NOMO-1 treated with dmso at 0.1 percent for 144 hours (cell line): ENCODE results near the gene MUC5AC.
"Not testable (repeated sequence)": the region's sequence is repeated elsewhere in the genome, so short reads cannot be mapped to it uniquely, and the experiment has no call there.

Experiments used
- DNase-seq: peaks from one replicate; lab custom pipeline; 2025; ENCODE audit not compliant: unreplicated experiment; lab: John Stamatoyannopoulos, UW

MUC5AC gene

DNA sequence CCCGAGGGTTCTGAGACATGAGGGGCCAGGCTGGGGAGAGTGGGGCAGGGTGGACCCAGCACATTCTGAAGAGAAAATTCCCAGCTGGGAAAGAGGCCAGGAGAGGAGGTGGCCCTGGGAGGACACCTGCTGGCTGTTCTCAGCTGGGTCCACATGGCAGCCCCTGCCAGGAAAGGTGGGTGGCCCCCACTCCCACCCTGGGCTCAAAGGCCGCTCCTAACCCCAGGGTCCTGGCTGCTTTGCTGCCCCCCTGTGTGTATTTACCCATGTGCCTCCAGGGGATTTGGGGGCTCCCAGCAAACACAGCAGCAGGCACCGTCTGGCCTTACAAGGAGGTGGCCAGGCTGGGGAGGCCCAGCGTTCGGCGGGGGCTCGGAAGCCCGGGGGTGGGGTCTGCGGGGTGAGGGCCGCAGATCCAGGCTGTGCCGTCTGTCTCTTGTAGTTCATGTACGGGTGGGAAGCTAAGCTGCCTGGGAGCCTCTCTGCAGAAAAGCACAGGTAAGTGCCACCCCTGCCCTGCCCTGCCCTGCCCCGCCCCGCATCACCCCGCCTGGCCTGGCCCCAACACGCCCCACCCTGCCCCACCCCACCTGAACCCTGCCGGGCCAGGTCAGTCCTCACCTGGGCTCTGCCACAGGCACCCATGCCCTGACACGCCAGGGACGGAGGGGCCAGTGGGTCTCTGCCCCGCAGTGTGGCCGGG lies 75.7 kb downstream of the MUC5AC start:
- DNase-seq = no peak

DNA sequence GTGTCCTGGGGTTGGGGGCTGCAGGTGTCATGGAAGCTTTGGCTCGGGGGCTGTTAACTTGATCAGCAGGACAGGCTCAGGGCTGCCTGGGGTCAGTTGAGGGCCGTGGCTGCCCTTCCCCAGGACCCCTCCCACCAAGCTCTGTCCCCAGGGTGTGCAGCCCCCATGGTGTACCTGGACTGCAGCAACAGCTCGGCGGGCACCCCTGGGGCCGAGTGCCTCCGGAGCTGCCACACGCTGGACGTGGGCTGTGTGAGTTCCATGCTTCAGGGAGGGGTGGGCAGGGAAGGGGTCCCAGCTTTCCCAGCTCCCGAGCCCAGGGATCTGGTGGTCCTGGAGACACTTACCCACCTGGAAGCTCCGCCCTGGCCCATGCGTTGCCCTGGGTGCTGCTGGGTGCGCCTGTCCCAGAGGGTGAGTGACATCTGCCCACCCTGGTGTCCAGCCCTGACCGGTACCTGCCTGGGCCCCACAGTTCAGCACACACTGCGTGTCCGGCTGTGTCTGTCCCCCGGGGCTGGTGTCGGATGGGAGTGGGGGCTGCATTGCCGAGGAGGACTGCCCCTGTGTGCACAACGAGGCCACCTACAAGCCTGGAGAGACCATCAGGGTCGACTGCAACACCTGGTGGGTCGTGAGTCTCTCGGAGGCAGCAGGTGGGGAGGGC lies 76.4 kb downstream of the MUC5AC start:
- DNase-seq = no peak

DNA sequence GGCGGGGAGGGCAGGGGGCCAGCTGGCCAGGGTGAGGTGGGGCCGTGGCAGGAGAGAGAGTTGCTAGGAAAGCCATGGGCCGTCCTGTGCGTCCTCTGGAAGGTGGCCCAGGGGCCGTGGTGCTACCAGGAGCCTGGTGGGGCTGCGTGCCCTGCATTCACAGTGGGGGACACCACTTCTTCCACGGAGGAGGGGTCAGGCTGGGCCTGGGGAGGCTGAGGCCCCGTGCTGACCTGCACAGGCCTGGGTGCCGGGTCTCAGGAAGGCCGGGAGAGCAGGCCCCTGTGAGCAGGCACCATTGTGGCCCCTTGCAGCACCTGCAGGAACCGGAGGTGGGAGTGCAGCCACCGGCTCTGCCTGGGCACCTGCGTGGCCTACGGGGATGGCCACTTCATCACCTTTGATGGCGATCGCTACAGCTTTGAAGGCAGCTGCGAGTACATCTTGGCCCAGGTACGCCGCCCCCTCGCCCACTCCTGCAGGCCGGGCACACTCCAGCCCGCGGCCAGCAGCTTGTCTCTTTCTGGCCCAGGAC lies 77.1 kb downstream of the MUC5AC start:
- DNase-seq = no peak

DNA sequence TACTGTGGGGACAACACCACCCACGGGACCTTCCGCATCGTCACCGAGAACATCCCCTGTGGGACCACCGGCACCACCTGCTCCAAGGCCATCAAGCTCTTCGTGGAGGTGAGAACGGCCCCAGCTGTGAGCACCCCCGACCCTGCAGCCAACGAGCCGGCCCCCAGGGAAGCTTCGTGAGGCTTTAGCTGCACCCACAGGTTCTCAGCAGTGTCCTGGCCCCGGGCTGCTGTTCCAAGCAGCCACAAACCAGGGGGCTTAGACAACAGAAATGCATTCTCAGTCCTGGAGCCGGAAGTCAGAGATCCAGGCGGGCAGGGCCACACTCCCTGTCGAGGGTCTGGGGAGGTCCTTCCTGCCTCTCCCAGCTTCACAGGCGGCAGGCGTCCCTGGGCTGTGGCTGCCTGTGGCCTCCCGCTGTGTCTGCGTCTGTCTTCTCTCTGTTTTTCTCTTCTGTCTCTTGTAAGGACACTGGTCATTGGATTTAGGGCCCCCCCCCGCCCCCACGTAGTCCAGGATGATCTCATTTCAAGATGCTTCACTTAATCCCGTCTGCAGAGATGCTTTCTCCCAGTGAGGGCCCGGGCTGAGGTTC lies 77.7 kb downstream of the MUC5AC start:
- no peak for DNase-seq

DNA sequence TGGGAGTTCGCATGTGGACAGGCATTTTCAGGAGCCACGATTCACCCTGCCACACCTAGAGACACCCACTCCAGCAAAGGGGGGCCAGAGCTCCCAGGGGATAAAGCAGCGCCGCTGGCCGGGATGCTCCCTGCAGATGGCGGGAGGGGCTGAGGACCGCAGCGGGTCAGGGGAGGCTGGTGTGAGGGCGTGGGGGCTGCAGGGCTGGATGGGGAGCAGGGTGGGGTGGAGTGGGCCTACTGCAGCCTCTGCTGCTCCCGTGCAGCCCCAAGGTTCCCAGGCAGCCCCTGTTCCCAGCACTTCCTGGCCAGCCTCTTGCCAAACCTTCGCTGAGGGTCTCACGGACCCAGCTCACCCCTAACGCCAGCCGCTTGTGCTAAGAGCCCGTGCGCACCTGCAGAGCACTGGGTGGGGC lies 78.2 kb downstream of the MUC5AC start:
- DNase-seq = no peak

DNA sequence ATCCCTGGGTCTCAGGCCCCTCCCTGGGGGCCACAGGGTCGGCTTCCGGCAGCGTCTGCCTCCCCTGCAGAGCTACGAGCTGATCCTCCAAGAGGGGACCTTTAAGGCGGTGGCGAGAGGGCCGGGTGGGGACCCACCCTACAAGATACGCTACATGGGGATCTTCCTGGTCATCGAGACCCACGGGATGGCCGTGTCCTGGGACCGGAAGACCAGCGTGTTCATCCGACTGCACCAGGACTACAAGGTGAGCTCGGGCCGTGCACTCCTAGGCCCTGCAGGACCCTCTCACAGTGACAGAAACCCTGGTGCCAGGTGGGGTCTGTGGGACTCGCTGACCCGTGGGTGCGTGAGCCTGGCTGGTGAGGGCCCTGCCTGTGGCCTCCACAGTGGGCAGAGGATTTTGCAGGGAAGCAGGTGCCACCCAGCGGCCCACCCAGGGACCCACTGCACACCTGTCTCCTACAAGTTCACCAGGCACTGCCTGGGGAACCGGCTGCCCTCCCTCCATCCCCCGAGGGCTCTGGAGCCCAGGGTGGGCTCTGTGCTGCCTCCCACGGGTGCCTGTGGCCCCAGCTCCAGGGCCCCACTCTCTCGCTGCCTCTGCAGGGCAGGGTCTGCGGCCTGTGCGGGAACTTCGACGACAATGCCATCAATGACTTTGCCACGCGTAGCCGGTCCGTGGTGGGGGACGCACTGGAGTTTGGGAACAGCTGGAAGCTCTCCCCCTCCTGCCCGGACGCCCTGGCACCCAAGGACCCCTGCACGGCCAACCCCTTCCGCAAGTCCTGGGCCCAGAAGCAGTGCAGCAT lies 78.8 kb downstream of the MUC5AC start:
- no peak for DNase-seq

DNA sequence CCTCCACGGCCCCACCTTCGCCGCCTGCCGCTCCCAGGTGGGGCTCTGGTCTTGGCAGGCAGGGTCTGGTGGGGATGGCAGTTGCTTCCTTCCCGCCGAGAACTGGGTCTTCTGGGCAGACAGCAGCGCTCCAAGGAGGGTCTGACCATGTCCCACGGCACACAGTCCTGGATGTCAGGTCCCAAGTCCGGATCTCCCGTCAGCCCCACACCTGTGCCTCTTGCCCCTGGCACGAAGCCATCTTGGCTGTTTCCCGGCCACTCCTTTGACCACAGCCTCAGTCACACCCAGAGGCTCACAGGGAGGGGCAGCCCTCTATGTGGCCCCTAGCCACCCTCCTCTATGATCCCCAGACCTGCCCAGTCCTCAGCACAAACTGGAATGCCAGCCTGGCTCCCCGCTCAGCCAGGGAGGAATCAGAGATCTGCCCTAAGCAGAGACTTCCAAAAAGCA lies 79.4 kb downstream of the MUC5AC start:
- no peak for DNase-seq

DNA sequence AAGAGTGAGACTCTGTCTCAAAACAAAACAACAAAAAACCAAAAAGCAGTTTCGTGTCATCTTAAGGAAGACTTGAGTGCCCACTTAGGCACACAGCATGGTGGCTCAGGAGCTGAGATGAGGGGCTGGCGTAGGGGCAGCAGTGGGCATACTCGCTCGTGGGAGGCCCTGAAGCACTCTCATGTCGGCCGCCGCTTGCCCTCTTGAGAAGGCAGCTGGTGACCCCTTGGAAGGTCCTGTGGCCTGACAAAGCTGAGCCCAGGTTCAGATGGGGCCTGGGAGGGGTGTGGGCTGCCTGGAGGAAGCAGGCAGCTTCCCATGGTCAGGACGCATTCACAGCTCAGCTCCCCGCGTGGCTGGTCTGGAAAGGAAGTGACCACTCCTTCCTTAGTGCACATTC lies 80.1 kb downstream of the MUC5AC start:
- DNase-seq = no peak

DNA sequence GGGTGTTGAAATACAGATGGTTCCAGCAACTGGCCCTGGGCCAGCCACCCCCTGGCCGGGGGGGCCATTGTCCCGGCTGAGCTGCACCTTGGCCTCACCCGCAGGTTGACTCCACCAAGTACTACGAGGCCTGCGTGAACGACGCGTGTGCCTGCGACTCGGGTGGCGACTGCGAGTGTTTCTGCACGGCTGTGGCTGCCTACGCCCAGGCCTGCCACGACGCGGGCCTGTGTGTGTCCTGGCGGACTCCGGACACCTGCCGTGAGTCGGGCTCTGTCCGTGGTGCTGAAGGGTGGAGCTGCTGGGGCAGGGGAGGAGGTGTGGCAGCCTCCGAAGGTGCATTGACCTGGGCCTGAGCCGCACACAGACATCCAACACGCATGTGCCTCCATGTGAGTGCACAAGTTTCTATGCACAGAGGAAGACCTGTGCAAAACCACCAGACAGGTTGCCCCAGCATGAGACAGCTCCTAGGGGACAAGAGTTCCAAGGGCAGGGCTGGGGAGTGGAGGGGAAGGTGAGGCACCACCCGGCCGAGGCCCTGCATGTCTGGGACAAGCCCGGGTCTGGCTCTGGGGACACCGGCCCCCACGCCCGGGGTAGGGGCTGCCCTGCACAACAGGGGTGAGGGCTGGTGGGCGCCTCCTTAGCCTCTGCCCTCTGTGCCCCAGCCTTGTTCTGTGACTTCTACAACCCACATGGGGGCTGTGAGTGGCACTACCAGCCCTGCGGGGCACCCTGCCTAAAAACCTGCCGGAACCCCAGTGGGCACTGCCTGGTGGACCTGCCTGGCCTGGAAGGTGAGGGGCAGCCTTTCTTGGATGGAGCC lies 81.2 kb downstream of the MUC5AC start:
- DNase-seq = no peak

DNA sequence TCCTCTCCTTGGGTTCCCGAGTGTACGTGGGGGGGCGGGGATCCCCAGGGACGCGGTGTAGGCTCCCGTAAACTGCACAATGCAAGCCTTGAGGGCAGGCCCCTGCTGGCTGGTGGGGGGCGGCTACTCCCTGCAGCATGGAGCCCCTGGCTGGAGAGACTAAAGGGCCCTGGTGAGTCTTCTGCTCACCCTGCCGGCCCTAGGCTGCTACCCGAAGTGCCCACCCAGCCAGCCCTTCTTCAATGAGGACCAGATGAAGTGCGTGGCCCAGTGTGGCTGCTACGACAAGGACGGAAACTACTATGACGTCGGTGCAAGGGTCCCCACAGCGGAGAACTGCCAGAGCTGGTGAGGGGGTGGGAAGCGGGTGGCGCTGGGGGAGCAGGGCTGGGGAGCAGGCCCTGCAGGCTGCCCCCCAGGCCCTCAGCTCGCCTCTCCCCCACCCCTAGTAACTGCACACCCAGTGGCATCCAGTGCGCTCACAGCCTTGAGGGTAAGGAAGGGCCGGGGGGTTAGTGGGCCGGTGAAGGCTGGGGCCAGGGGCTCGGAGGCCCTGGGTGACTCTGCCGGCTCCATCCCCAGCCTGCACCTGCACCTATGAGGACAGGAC lies 81.9 kb downstream of the MUC5AC start:
- DNase-seq = no peak

DNA sequence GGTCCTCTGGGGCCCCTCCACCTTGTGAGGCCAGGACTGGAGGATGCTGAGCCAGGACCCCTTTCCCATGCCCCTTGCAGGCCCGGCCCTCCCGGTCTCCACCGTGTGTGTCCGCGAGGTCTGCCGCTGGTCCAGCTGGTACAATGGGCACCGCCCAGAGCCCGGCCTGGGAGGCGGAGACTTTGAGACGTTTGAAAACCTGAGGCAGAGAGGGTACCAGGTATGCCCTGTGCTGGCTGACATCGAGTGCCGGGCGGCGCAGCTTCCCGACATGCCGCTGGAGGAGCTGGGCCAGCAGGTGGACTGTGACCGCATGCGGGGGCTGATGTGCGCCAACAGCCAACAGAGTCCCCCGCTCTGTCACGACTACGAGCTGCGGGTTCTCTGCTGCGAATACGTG lies 83.0 kb downstream of the MUC5AC start:
- DNase-seq = no peak

DNA sequence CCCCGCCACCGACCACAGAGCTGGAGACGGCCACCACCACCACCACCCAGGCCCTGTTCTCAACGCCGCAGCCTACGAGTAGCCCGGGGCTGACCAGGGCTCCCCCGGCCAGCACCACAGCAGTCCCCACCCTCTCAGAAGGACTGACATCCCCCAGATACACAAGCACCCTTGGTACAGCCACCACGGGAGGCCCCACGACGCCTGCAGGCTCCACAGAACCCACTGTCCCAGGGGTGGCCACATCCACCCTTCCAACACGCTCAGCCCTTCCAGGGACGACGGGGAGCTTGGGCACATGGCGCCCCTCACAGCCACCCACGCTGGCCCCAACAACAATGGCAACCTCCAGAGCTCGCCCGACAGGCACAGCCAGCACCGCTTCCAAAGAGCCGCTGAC lies 84.0 kb downstream of the MUC5AC start:
- no peak for DNase-seq

DNA sequence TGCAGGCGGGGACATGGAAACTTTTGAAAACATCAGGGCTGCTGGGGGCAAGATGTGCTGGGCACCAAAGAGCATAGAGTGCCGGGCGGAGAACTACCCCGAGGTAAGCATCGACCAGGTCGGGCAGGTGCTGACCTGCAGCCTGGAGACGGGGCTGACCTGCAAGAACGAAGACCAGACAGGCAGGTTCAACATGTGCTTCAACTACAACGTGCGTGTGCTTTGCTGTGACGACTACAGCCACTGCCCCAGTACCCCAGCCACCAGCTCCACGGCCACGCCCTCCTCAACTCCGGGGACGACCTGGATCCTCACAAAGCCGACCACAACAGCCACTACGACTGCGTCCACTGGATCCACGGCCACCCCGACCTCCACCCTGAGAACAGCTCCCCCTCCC lies 84.5 kb downstream of the MUC5AC start:
- no peak for DNase-seq

DNA sequence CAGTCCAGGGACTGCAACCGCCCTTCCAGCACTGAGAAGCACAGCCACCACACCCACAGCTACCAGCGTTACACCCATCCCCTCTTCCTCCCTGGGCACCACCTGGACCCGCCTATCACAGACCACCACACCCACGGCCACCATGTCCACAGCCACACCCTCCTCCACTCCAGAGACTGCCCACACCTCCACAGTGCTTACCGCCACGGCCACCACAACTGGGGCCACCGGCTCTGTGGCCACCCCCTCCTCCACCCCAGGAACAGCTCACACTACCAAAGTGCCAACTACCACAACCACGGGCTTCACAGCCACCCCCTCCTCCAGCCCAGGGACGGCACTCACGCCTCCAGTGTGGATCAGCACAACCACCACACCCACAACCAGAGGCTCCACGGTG lies 85.0 kb downstream of the MUC5AC start:
- DNase-seq = not testable (repeated sequence)

DNA sequence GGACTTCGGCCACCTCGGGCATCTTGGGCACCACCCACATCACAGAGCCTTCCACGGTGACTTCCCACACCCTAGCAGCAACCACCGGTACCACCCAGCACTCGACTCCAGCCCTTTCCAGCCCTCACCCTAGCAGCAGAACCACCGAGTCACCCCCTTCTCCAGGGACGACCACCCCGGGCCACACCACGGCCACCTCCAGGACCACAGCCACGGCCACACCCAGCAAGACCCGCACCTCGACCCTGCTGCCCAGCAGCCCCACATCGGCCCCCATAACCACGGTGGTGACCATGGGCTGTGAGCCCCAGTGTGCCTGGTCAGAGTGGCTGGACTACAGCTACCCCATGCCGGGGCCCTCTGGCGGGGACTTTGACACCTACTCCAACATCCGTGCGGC lies 85.8 kb downstream of the MUC5AC start:
- not testable (repeated sequence) for DNase-seq

DNA sequence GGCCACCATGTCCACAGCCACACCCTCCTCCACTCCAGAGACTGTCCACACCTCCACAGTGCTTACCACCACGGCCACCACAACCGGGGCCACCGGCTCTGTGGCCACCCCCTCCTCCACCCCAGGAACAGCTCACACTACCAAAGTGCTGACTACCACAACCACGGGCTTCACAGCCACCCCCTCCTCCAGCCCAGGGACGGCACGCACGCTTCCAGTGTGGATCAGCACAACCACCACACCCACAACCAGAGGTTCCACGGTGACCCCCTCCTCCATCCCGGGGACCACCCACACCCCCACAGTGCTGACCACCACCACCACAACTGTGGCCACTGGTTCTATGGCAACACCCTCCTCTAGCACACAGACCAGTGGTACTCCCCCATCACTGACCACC lies 86.8 kb downstream of the MUC5AC start:
- DNase-seq = not testable (repeated sequence)

DNA sequence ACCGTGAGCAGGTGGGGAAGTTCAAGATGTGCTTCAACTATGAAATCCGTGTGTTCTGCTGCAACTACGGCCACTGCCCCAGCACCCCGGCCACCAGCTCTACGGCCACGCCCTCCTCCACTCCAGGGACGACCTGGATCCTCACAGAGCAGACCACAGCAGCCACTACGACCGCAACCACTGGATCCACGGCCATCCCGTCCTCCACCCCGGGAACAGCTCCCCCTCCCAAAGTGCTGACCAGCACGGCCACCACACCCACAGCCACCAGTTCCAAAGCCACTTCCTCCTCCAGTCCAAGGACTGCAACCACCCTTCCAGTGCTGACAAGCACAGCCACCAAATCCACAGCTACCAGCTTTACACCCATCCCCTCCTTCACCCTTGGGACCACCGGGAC lies 88.0 kb downstream of the MUC5AC start:
- DNase-seq = not testable (repeated sequence)

DNA sequence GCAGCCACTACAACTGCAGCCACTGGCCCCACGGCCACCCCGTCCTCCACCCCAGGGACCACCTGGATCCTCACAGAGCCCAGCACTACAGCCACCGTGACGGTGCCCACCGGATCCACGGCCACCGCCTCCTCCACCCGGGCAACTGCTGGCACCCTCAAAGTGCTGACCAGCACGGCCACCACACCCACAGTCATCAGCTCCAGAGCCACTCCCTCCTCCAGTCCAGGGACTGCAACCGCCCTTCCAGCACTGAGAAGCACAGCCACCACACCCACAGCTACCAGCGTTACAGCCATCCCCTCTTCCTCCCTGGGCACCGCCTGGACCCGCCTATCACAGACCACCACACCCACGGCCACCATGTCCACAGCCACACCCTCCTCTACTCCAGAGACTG lies 88.5 kb downstream of the MUC5AC start:
- DNase-seq = not testable (repeated sequence)

DNA sequence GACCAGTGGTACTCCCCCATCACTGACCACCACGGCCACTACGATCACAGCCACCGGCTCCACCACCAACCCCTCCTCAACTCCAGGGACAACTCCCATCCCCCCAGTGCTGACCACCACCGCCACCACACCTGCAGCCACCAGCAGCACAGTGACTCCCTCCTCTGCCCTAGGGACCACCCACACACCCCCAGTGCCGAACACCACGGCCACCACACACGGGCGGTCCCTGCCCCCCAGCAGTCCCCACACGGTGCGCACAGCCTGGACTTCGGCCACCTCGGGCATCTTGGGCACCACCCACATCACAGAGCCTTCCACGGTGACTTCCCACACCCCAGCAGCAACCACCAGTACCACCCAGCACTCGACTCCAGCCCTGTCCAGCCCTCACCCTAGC lies 89.3 kb downstream of the MUC5AC start:
- DNase-seq = not testable (repeated sequence)

DNA sequence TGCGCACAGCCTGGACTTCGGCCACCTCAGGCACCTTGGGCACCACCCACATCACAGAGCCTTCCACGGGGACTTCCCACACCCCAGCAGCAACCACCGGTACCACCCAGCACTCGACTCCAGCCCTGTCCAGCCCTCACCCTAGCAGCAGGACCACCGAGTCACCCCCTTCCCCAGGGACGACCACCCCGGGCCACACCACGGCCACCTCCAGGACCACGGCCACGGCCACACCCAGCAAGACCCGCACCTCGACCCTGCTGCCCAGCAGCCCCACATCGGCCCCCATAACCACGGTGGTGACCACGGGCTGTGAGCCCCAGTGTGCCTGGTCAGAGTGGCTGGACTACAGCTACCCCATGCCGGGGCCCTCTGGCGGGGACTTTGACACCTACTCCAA lies 91.2 kb downstream of the MUC5AC start:
- not testable (repeated sequence) for DNase-seq
